Liver (tissue), 3 donors: Measurements from ENCODE around the gene NT5C1A.

Source experiments
- ATF3 ChIP-seq: IDR thresholded peaks from 2 replicates; pipeline ENCODE4 v1.6.1; 2016; ENCODE audit warnings: antibody characterized with exemption
- CTCF ChIP-seq: fragments of 150-350 bp; IDR thresholded peaks from 2 replicates; pipeline ENCODE4 v1.5.1; 2017; ENCODE audit warnings: improper control_type of control experiment, low read depth, low read length; ENCODE audit not compliant: missing input control
- FOXA1 ChIP-seq: IDR thresholded peaks from 2 replicates; pipeline ENCODE4 v1.6.1; 2016; ENCODE audit warnings: antibody characterized with exemption
- GABPA ChIP-seq, 2 donors: IDR thresholded peaks in 1 of 2; conservative IDR thresholded peaks in 1 of 2; 2 replicates each; pipeline ENCODE4 v1.6.1; 2016; ENCODE audit warnings: antibody characterized with exemption in 2 of 2, mild to moderate bottlenecking in 1 of 2, moderate library complexity in 1 of 2
- JUND ChIP-seq, 2 donors: IDR thresholded peaks; 2 replicates each; pipeline ENCODE4 v1.6.1; 2016; ENCODE audit warnings: antibody characterized with exemption in 2 of 2
- NR2F2 ChIP-seq: IDR thresholded peaks from 2 replicates; pipeline ENCODE4 v1.6.1; 2016; ENCODE audit warnings: antibody characterized with exemption
- RAD21 ChIP-seq, 2 donors: IDR thresholded peaks; 2 replicates each; pipeline ENCODE4 v1.6.1; 2016; ENCODE audit warnings: antibody characterized with exemption in 2 of 2, mild to moderate bottlenecking in 2 of 2
- REST ChIP-seq: IDR thresholded peaks from 2 replicates; pipeline ENCODE4 v1.6.1; 2016; ENCODE audit warnings: antibody characterized with exemption, mild to moderate bottlenecking
- SP1 ChIP-seq: IDR thresholded peaks from 2 replicates; pipeline ENCODE4 v1.6.1; 2018; ENCODE audit warnings: antibody characterized with exemption, mild to moderate bottlenecking
- TAF1 ChIP-seq: conservative IDR thresholded peaks from 2 replicates; pipeline ENCODE4 v1.6.1; 2016; ENCODE audit warnings: antibody characterized with exemption, mild to moderate bottlenecking
- YY1 ChIP-seq: IDR thresholded peaks from 2 replicates; pipeline ENCODE4 v1.6.1; 2016; ENCODE audit warnings: antibody characterized with exemption, mild to moderate bottlenecking
- ZBTB33 ChIP-seq: IDR thresholded peaks from 2 replicates; pipeline ENCODE4 v1.6.1; 2016; ENCODE audit warnings: antibody characterized with exemption
- donor health status: healthy.
- donor health status: healthy.

- TF ChIP-seq CTCF (no peak), RAD21 (IDR thresholded peaks at IDR 0.05) (no peak), TAF1 (no peak), GABPA (IDR thresholded peaks at IDR 0.05 in 1 of 2, conservative IDR thresholded peaks at IDR 0.05 in 1 of 2) (no peak), JUND (IDR thresholded peaks at IDR 0.05) (no peak), YY1 (no peak), ZBTB33 (no peak), ATF3 (no peak), SP1 (no peak), REST (no peak), NR2F2 (no peak), FOXA1 (no peak)
Measured at GRCh38 chr1:39685071-39685470, 13.2 kb upstream of the NT5C1A start.
